Iris pigment epithelial cell (primary cell): ENCODE results near the gene PRKCA.

Experiments
- DNase-seq: peaks from one replicate; pipeline ENCODE4 v3.0.0-alpha.2; 2011; ENCODE audit warnings: low read depth

PRKCA gene

GRCh38 chr17:66839616-66840015 is 537.2 kb downstream of the PRKCA start:
- no peak for DNase-seq

- no peak for DNase-seq
Observed at GRCh38 chr17:66840061-66840460, 537.6 kb downstream of the PRKCA start.

GRCh38 chr17:66841328-66841727 is 538.9 kb downstream of the PRKCA start:
- DNase-seq = no peak

- no peak for DNase-seq
Observed at GRCh38 chr17:66841744-66842143, 539.3 kb downstream of the PRKCA start.

- no peak for DNase-seq
Observed at GRCh38 chr17:66842505-66842904, 540.1 kb downstream of the PRKCA start.

- DNase-seq = no peak
Observed at GRCh38 chr17:66842959-66843358, 540.5 kb downstream of the PRKCA start.

- DNase-seq = no peak
Observed at GRCh38 chr17:66843627-66844026, 541.2 kb downstream of the PRKCA start.

GRCh38 chr17:66847704-66848103 is 545.3 kb downstream of the PRKCA start:
- DNase-seq = no peak

GRCh38 chr17:66848496-66848895 is 546.1 kb downstream of the PRKCA start:
- no peak for DNase-seq

- DNase-seq = no peak
Observed at GRCh38 chr17:66849032-66849655, 546.7 kb downstream of the PRKCA start.

GRCh38 chr17:66849851-66850580 is 547.6 kb downstream of the PRKCA start:
- no peak for DNase-seq

GRCh38 chr17:66850692-66851091 is 548.3 kb downstream of the PRKCA start:
- DNase-seq = no peak

- DNase-seq = no peak
Observed at GRCh38 chr17:66855204-66855603, 552.8 kb downstream of the PRKCA start.

- no peak for DNase-seq
Observed at GRCh38 chr17:66858226-66859083, 556.0 kb downstream of the PRKCA start.

GRCh38 chr17:66859353-66859752 is 556.9 kb downstream of the PRKCA start:
- no peak for DNase-seq

- no peak for DNase-seq
Observed at GRCh38 chr17:66860204-66860603, 557.8 kb downstream of the PRKCA start.
